GM21390 (cell line): ENCODE results near the gene MAP1A.
"Not testable (repeated sequence)": the region's sequence is repeated elsewhere in the genome, so short reads cannot be mapped to it uniquely, and the experiment has no call there.

ENCODE experiments used
- ATAC-seq: cut with Tn5 transposase; IDR thresholded peaks from one replicate; pipeline ENCODE4 v1.9.1; 2021; ENCODE audit not compliant: unreplicated experiment

MAP1A gene

GRCh38 chr15:43528542-43529007 is 11.2 kb downstream of the MAP1A start:
- ATAC-seq: no peak

- no peak for ATAC-seq
Measured at GRCh38 chr15:43529141-43529540, 11.7 kb downstream of the MAP1A start.

- ATAC-seq: no peak
Measured at GRCh38 chr15:43529587-43530345, 12.4 kb downstream of the MAP1A start.

- no peak for ATAC-seq
Measured at GRCh38 chr15:43531018-43531670, 13.7 kb downstream of the MAP1A start.

GRCh38 chr15:43532826-43533225 is 15.4 kb downstream of the MAP1A start:
- ATAC-seq: not testable (repeated sequence)

GRCh38 chr15:43534897-43535296 is 17.5 kb downstream of the MAP1A start:
- no peak for ATAC-seq

- ATAC-seq: no peak
Measured at GRCh38 chr15:43538091-43538490, 20.7 kb downstream of the MAP1A start.

- ATAC-seq: no peak
Measured at GRCh38 chr15:43541785-43542184, 24.4 kb downstream of the MAP1A start.

- ATAC-seq: no peak
Measured at GRCh38 chr15:43544266-43544665, 26.9 kb downstream of the MAP1A start.

GRCh38 chr15:43545426-43545825 is 28.0 kb downstream of the MAP1A start:
- no peak for ATAC-seq

GRCh38 chr15:43547539-43547938 is 30.1 kb downstream of the MAP1A start:
- no peak for ATAC-seq

GRCh38 chr15:43550527-43551363 is 33.3 kb downstream of the MAP1A start:
- no peak for ATAC-seq

- ATAC-seq: no peak
Measured at GRCh38 chr15:43552256-43552655, 34.8 kb downstream of the MAP1A start.

- ATAC-seq: no peak
Measured at GRCh38 chr15:43552986-43553385, 35.6 kb downstream of the MAP1A start.

- ATAC-seq: not testable (repeated sequence)
Measured at GRCh38 chr15:43562753-43563152, 45.3 kb downstream of the MAP1A start.

- not testable (repeated sequence) for ATAC-seq
Measured at GRCh38 chr15:43563793-43564192, 46.4 kb downstream of the MAP1A start.

- ATAC-seq: not testable (repeated sequence)
Measured at GRCh38 chr15:43566615-43567014, 49.2 kb downstream of the MAP1A start.

- ATAC-seq: not testable (repeated sequence)
Measured at GRCh38 chr15:43574607-43575006, 57.2 kb downstream of the MAP1A start.
